H1 (cell line): ENCODE data around the gene CTNND2. TPM values are rescaled to one million over a fixed set of nuclear protein-coding genes. Genes with fewer than 3 reads are reported as not detected.

Experiments
- CTCF ChIA-PET: fragments of 300-600 bp; sonication (Branson Sonifier 250); formaldehyde crosslinking; loops from one replicate; lab custom pipeline; 2021; ENCODE audit not compliant: partially characterized antibody; lab: Charles Lee
- POLR2A ChIA-PET: fragments of 300-600 bp; sonication (Branson Sonifier 250); formaldehyde crosslinking; loops from one replicate; lab custom pipeline; 2021; ENCODE audit warnings: inconsistent platforms; ENCODE audit not compliant: partially characterized antibody; lab: Charles Lee
- DNase-seq, 2 experiments: peaks; one replicate each; pipeline versions ENCODE4 v3.0.0 to v3.0.0-alpha.2; 2010 to 2022; ENCODE audit warnings: low spot score in 2 of 2, low read depth in 1 of 2, mixed read lengths in 1 of 2
- FAIRE-seq: peaks from 2 replicates; lab custom pipeline; 2011; peaks lifted over from hg19 to GRCh38; lab: Jason Lieb, UNC
- H2AFZ ChIP-seq: 2 replicates; pipeline ENCODE4 v1.8.1; 2012; ENCODE audit warnings: low read length, inconsistent platforms
- H2AK5ac ChIP-seq: 2 replicates; pipeline ENCODE4 v1.6.1; 2013; ENCODE audit warnings: low read depth, low read length
- H2BK120ac ChIP-seq: replicated peaks from 2 replicates; pipeline ENCODE3; 2013; ENCODE audit warnings: low read depth, low read length, inconsistent platforms
- H2BK12ac ChIP-seq: 2 replicates; pipeline ENCODE4 v1.6.1; 2013; ENCODE audit warnings: low read depth, low read length
- H2BK15ac ChIP-seq: 2 replicates; pipeline ENCODE4 v1.6.1; 2013; ENCODE audit warnings: low read length
- H2BK20ac ChIP-seq: 2 replicates; pipeline ENCODE4 v1.6.1; 2013; ENCODE audit warnings: low read length
- H2BK5ac ChIP-seq: 2 replicates; pipeline ENCODE4 v1.6.1; 2013; ENCODE audit warnings: low read depth, low read length
- H3K14ac ChIP-seq: 2 replicates; pipeline ENCODE4 v1.6.1; 2013; ENCODE audit warnings: inconsistent platforms; ENCODE audit not compliant: insufficient read length
- H3K18ac ChIP-seq: 2 replicates; pipeline ENCODE4 v1.6.1; 2013; ENCODE audit warnings: low read length; ENCODE audit errors: extremely low read depth
- H3K23ac ChIP-seq: 2 replicates; pipeline ENCODE4 v1.6.1; 2013; ENCODE audit warnings: inconsistent platforms; ENCODE audit not compliant: insufficient read length
- H3K23me2 ChIP-seq: 2 replicates; pipeline ENCODE4 v1.6.1; 2013; ENCODE audit warnings: low read depth, low read length
- H3K27ac ChIP-seq: 2 replicates; pipeline ENCODE4 v1.6.1; 2011; ENCODE audit warnings: low read depth, low read length, inconsistent platforms
- H3K27me3 ChIP-seq, 4 experiments: replicated peaks in 1 of 4; 1 replicate in 1 of 4; 2 replicates in 3 of 4; pipeline versions ENCODE4 v1.6.1 to v1.8.1; 2011 to 2013; ENCODE audit warnings: low read length in 3 of 4, mild to moderate bottlenecking in 3 of 4, inconsistent platforms in 2 of 4, mixed read lengths in 2 of 4, moderate library complexity in 1 of 4; ENCODE audit not compliant: control insufficient read depth in 3 of 4, insufficient read depth in 3 of 4; ENCODE audit errors: extremely low read depth in 1 of 4
- H3K36me3 ChIP-seq, 4 experiments: 2 replicates each; pipeline versions ENCODE4 v1.6.1 to v1.8.1; 2011 to 2013; ENCODE audit warnings: mild to moderate bottlenecking in 4 of 4, low read length in 3 of 4, moderate library complexity in 2 of 4, control low read depth in 1 of 4, inconsistent platforms in 1 of 4; ENCODE audit not compliant: insufficient read depth in 4 of 4, control insufficient read depth in 2 of 4
- H3K4ac ChIP-seq: replicated peaks from 2 replicates; pipeline ENCODE3; 2013; ENCODE audit warnings: low read length, low read depth, mixed read lengths, inconsistent platforms; ENCODE audit not compliant: insufficient read length
- H3K4me1 ChIP-seq, 4 experiments: replicated peaks in 1 of 4; 1 replicate in 1 of 4; 2 replicates in 3 of 4; pipeline versions ENCODE4 v1.6.1 to v1.8.1; 2011 to 2013; ENCODE audit warnings: low read length in 3 of 4, inconsistent platforms in 2 of 4, mixed read lengths in 1 of 4; ENCODE audit not compliant: insufficient read depth in 4 of 4, control insufficient read depth in 3 of 4
- H3K4me2 ChIP-seq, 2 experiments: 2 replicates each; pipeline versions ENCODE4 v1.6.1 to v1.8.1; 2011 to 2013; ENCODE audit warnings: low read depth in 2 of 2, low read length in 2 of 2, control low read depth in 1 of 2, inconsistent platforms in 1 of 2, mild to moderate bottlenecking in 1 of 2; ENCODE audit not compliant: insufficient read depth in 1 of 2
- H3K4me3 ChIP-seq, 4 experiments: fragments of 200-600, 300-600 bp in 1 of 4; sonication (generic), shearing (Covaris generic), sonication (Bioruptor Twin) in 1 of 4; 2 replicates each; pipeline versions ENCODE4 v1.5.1 to v1.8.1; 2011 to 2016; ENCODE audit warnings: low read length in 4 of 4, low read depth in 3 of 4, control low read depth in 2 of 4, inconsistent platforms in 2 of 4, mild to moderate bottlenecking in 2 of 4, mixed read lengths in 1 of 4, moderate library complexity in 1 of 4; ENCODE audit not compliant: insufficient read depth in 2 of 4; ENCODE audit errors: extremely low read depth in 1 of 4
- H3K56ac ChIP-seq: replicated peaks from 2 replicates; pipeline ENCODE3; 2013; ENCODE audit warnings: low read depth, mild to moderate bottlenecking, mixed read lengths, low read length, inconsistent platforms; ENCODE audit not compliant: insufficient read length
- H3K79me1 ChIP-seq: 2 replicates; pipeline ENCODE4 v1.6.1; 2013; ENCODE audit warnings: low read depth, low read length, control low read depth
- H3K79me2 ChIP-seq, 2 experiments: 2 replicates each; pipeline versions ENCODE4 v1.6.1 to v1.8.1; 2012 to 2013; ENCODE audit warnings: low read length in 2 of 2, mild to moderate bottlenecking in 2 of 2, inconsistent platforms in 1 of 2; ENCODE audit not compliant: insufficient read depth in 2 of 2, control insufficient read depth in 1 of 2
- H3K9ac ChIP-seq, 4 experiments: replicated peaks in 1 of 4; 1 replicate in 1 of 4; 2 replicates in 3 of 4; pipeline versions ENCODE4 v1.6.1 to v1.8.1; 2011 to 2013; ENCODE audit warnings: low read depth in 3 of 4, low read length in 3 of 4, control low read depth in 2 of 4, mild to moderate bottlenecking in 2 of 4, moderate library complexity in 2 of 4, inconsistent platforms in 1 of 4; ENCODE audit errors: extremely low read depth in 1 of 4
- H3K9me3 ChIP-seq, 2 experiments: 2 replicates each; pipeline versions ENCODE4 v1.6.1 to v1.8.1; 2012 to 2013; ENCODE audit warnings: mild to moderate bottlenecking in 2 of 2, moderate library complexity in 2 of 2, control low read depth in 1 of 2, inconsistent platforms in 1 of 2, low read depth in 1 of 2, low read length in 1 of 2, mixed read lengths in 1 of 2; ENCODE audit not compliant: insufficient read depth in 2 of 2
- H4K20me1 ChIP-seq, 2 experiments: replicated peaks in 1 of 2; 2 replicates each; pipeline versions ENCODE3 to v1.8.1; 2011 to 2013; ENCODE audit warnings: inconsistent platforms in 2 of 2, low read length in 2 of 2, mild to moderate bottlenecking in 1 of 2; ENCODE audit not compliant: insufficient read depth in 2 of 2, control insufficient read depth in 1 of 2
- H4K5ac ChIP-seq: 2 replicates; pipeline ENCODE4 v1.6.1; 2013; ENCODE audit warnings: low read length, low read depth, mixed read lengths, inconsistent platforms; ENCODE audit not compliant: insufficient read length
- H4K8ac ChIP-seq: 2 replicates; pipeline ENCODE4 v1.8.0; 2013; ENCODE audit warnings: mild to moderate bottlenecking, moderate library complexity, low read length, inconsistent platforms; ENCODE audit not compliant: insufficient read depth; ENCODE audit errors: extremely low read depth
- H4K91ac ChIP-seq: replicated peaks from 2 replicates; pipeline ENCODE3; 2013; ENCODE audit warnings: low read length, mixed read lengths, inconsistent platforms; ENCODE audit not compliant: insufficient read length
- E2F6 ChIP-seq: IDR thresholded peaks from 2 replicates; pipeline ENCODE4 v1.6.1; 2012; ENCODE audit warnings: inconsistent platforms
- EZH2 ChIP-seq: fragments of 200-600 bp; sonication (generic); IDR thresholded peaks from 2 replicates; pipeline ENCODE4 v1.7.1; 2012; ENCODE audit warnings: low read depth, mild to moderate bottlenecking, moderate library complexity, low read length, inconsistent platforms; ENCODE audit not compliant: severe bottlenecking
- KDM5A ChIP-seq: fragments of 200-600 bp; IDR thresholded peaks from 2 replicates; pipeline ENCODE4 v1.7.1; 2012; ENCODE audit warnings: mild to moderate bottlenecking, low read length, inconsistent platforms, mixed read lengths
- MAX ChIP-seq: IDR thresholded peaks from 2 replicates; pipeline ENCODE4 v1.6.1; 2012; ENCODE audit warnings: inconsistent platforms
- SUZ12 ChIP-seq: fragments of 200-600 bp; sonication (generic); IDR thresholded peaks from 2 replicates; pipeline ENCODE4 v1.6.1; 2012; ENCODE audit warnings: mild to moderate bottlenecking, inconsistent platforms, low read length, moderate library complexity, mixed read lengths
- WGBS, 2 experiments: shearing (Covaris generic) in 1 of 2; methylation state at CpG; one replicate each; pipeline versions ENCODE4 v1.1.6 to v1.1.7; 2013 to 2015; ENCODE audit warnings: low lambda C conversion rate in 2 of 2, mixed read lengths in 2 of 2, inconsistent platforms in 1 of 2, low coverage in 1 of 2, missing lambda C conversion rate in 1 of 2; ENCODE audit not compliant: insufficient replicate concordance in 2 of 2, insufficient coverage in 1 of 2, insufficient read length in 1 of 2; ENCODE audit errors: extremely low coverage in 1 of 2, missing lambda C conversion rate in 1 of 2; 5-methylcytosine and 5-hydroxymethylcytosine counted together
- polyA plus RNA-seq, 7 experiments: library from polyadenylated mRNA; depleted of rRNA in 3 of 7; stranded (reverse) in 5 of 7; unstranded in 2 of 7; fragments of >200 nt in 5 of 7; fragments of 200-250 nt in 2 of 7; gene quantifications; 1 replicate in 5 of 7; 2 replicates in 1 of 7; 4 replicates in 1 of 7; pipeline versions ENCODE4 v1.2.1 to v1.2.3, GENCODE V29; 2011 to 2013; ENCODE audit warnings: missing spikeins in 2 of 7, mixed read lengths in 2 of 7
- total RNA-seq: library from RNA; stranded (reverse); fragmentation: NEBNext Ultra II Directional; extraction: Animal tissue kit (Norgen Biotek cat#: 25700); gene quantifications from 2 replicates; pipeline ENCODE4 v1.2.1, GENCODE V29; 2021

Gene CTNND2
- total and polyA plus RNA-seq, 2 of the 8 experiments (the other 6 are each of a cell fraction or from before 2014, with no cell fraction given), result 7.4 to 14.2 TPM

- WGBS, 2 experiments, result 51% methylated on average over 2 of the region's 2 CpGs; no CpG with 5 or more reads in 1 of the 2 experiments
- no peak overlapping the region for H3K27ac ChIP-seq
- no peak overlapping the region for H2BK12ac ChIP-seq
- DNase-seq, result no peak
- H3K4me3 ChIP-seq, result peak overlapping the region in 2 of 4 experiments; percentile 7 to 62; a peak in 2 of 8 replicates
- H3K79me2 ChIP-seq, result no peaks in the 10 kb centered on the region
- no peak overlapping the region for H4K5ac ChIP-seq
- H3K4ac ChIP-seq, result no peak overlapping the region
- TF ChIP-seq EZH2, result no peak
- TF ChIP-seq SUZ12, result no peak
- no peak for TF ChIP-seq E2F6
- TF ChIP-seq MAX, result no peak
- TF ChIP-seq KDM5A, result no peak
- TF ChIP-seq, all 59 proteins: peak for 0
- Histone ChIP-seq H3K23me2 (peaks cover 6% of the 10 kb centered on the region), H3K56ac (no peak overlapping the region), H2BK120ac (no peak overlapping the region), H3K36me3 (no peaks in the 10 kb centered on the region), H2AK5ac (no peak overlapping the region), H3K4me2 (peak overlapping the region; percentile 93 to 100), H3K27me3 (peaks cover 19 to 41% (median 34%) of the 10 kb centered on the region in 4 experiments), H4K91ac (no peak overlapping the region), H2BK5ac (no peak overlapping the region), H3K9me3 (no peaks in the 10 kb centered on the region), H2BK20ac (no peak overlapping the region; the same call in 1 of the 2 replicates), H2BK15ac (no peak overlapping the region), H3K23ac (no peak overlapping the region), H3K14ac (no peak overlapping the region), H2AFZ (no peak overlapping the region), H4K20me1 (no peaks in the 10 kb centered on the region), H3K9ac (no peak overlapping the region), H3K79me1 (no peaks in the 10 kb centered on the region), H3K18ac (no peak overlapping the region), H3K4me1 (peaks cover 3 to 12% (median 7%) of the 10 kb centered on the region in 4 experiments), H4K8ac (no peak overlapping the region)
- ChIA-PET POLR2A (interaction anchor here (0.6 to 0.7 kb wide), 2 partner anchors 11 to 333 kb away, joined by 3 read pairs; no protein-coding TSS in a partner anchor), CTCF (interaction anchor here (0.7 to 1.2 kb wide), 6 partner anchors 8 to 491 kb away, joined by 3 read pairs; no protein-coding TSS in a partner anchor)
- FAIRE-seq, result no peak
Measured at GRCh38 chr5:11386398-11386797, 517.8 kb downstream of the CTNND2 start.
